ENCODE results near the gene PPP2R5B. TPM values are rescaled to one million over a fixed set of nuclear protein-coding genes. Genes with fewer than 3 reads are reported as not detected.
A peak's percentile ranks its signal among the peaks of the same experiment; 100 is the strongest.
"Not testable (repeated sequence)": the region's sequence is repeated elsewhere in the genome, so short reads cannot be mapped to it uniquely, and the experiment has no call there.

Gene PPP2R5B
- total RNA-seq, 1 donor = 5.9 TPM

DNA sequence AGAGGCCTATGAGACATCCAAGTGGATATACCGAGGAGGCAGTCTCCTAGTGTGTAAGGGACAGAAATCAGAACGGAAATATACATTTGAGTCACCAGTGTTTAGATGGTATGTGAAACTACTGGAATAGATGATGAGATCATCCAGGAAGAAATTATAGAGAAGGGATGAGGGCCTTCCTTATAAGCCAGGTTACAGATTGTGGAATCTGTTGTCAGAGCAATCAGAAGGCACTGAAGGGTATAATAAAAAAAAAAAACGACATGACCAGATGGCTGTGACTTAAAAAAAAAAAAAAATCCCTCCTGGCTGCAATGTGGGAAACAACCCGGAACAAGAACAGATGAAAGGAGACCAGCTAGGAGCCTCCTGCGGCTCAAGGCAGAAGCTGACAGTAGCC lies 44.7 kb downstream of the PPP2R5B start:
- no peak for DNase-seq (ENCODE audit: low read depth in 2 of 3, low spot score in 2 of 3)

DNA sequence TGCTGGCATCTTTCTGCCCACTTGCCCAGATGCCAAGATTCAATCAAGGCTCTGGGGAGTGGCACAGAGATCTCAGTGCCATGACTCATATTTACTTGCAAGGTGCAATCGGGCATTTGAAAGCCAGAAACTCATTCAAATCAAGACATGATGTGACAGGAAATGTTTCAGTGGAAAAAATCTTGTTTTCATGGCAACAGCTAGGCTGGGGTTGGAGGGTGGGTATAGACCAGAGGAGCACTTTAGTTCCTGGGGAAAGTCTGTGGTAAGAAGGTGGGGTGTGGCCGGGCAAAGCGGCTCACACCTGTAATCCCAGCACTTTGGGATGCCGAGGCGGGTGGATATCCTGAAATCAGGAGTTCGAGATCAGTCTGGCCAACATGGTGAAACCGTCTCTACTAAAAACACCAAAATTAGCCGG lies 46.3 kb downstream of the PPP2R5B start:
- peak in 1 of 3 donors; percentile 24 for DNase-seq (ENCODE audit: low read depth in 2 of 3, low spot score in 2 of 3)

- DNase-seq (ENCODE audit: low read depth in 2 of 3, low spot score in 2 of 3) = peak; percentile 84 to 90 (median 86)
Observed at GRCh38 chr11:64971421-64972233, 47.1 kb downstream of the PPP2R5B start, which contains the start of gene MAJIN. MAJIN (minus strand) TSS chr11:64972108; CDS start chr11:64959405, 12,703 bp downstream.

- no peak for DNase-seq (ENCODE audit: low read depth in 2 of 3, low spot score in 2 of 3)
Observed at GRCh38 chr11:64974124-64974523, 49.6 kb downstream of the PPP2R5B start.

GRCh38 chr11:64976651-64977050 lies 52.2 kb downstream of the PPP2R5B start:
- no peak for DNase-seq (ENCODE audit: low read depth in 2 of 3, low spot score in 2 of 3)

DNA sequence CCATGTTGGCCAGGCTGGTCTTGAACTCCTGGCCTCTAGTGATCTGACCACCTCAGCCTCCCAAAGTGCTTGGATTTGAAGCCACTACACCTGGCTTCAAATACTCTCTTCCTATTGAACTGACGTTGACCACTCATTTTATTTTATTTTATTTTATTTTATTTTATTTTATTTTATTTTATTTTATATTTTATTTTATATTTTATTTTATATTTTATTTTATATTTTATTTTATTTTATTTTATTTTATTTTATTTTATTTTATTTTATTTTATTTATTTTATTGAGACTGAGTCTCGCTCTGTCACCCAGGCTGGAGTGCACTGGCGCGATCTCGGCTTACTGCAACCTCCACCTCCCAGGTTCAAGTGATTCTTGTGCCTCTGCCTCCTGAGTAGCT lies 58.9 kb downstream of the PPP2R5B start:
- DNase-seq (ENCODE audit: low read depth in 2 of 3, low spot score in 2 of 3) = not testable (repeated sequence)

Small RNAs within 50 kb of the gene (small RNA-seq; reads per million reads assigned to genes)
- gene MIR6749 = not detected
- gene MIR6750 = not detected

Other genes starting within 250 kb of the PPP2R5B start
- 1.6 TPM for gene NRXN2, start 201.5 kb upstream of the PPP2R5B start, total RNA-seq
- 204 TPM for gene RASGRP2, start 180.5 kb upstream of the PPP2R5B start, total RNA-seq
- gene PYGM, start 164.7 kb upstream of the PPP2R5B start, total RNA-seq = 4.6 TPM
- gene SF1, start 146.1 kb upstream of the PPP2R5B start, total RNA-seq = 367 TPM
- 70.8 TPM for gene MAP4K2, start 121.5 kb upstream of the PPP2R5B start, total RNA-seq
- 66.5 TPM for gene MEN1, start 114.1 kb upstream of the PPP2R5B start, total RNA-seq
- 7.5 TPM for gene CDC42BPG, start 80.0 kb upstream of the PPP2R5B start, total RNA-seq
- 105 TPM for gene EHD1, start 46.1 kb upstream of the PPP2R5B start, total RNA-seq
- gene ATG2A, start 7.5 kb upstream of the PPP2R5B start, total RNA-seq = 29.9 TPM
- not detected for gene GPHA2, start 11.2 kb downstream of the PPP2R5B start, total RNA-seq
- not detected for gene MAJIN, start 47.4 kb downstream of the PPP2R5B start, total RNA-seq
- 0.81 TPM for gene BATF2, start 72.3 kb downstream of the PPP2R5B start, total RNA-seq
- gene ARL2, start 89.5 kb downstream of the PPP2R5B start, total RNA-seq = 171 TPM
- gene SNX15, start 102.8 kb downstream of the PPP2R5B start, total RNA-seq = 25.9 TPM
- 12.4 TPM for gene SAC3D1, start 116.5 kb downstream of the PPP2R5B start, total RNA-seq
- gene NAALADL1, start 133.9 kb downstream of the PPP2R5B start, total RNA-seq = 94.5 TPM
- gene CDCA5, start 159.4 kb downstream of the PPP2R5B start, total RNA-seq = 5.1 TPM
- 60.6 TPM for gene ZFPL1, start 159.5 kb downstream of the PPP2R5B start, total RNA-seq
- gene VPS51, start 171.5 kb downstream of the PPP2R5B start, total RNA-seq = 657 TPM
- gene TM7SF2, start 187.2 kb downstream of the PPP2R5B start, total RNA-seq = 46.6 TPM
- 11.0 TPM for gene ZNHIT2, start 193.0 kb downstream of the PPP2R5B start, total RNA-seq
- 655 TPM for gene FAU, start 197.4 kb downstream of the PPP2R5B start, total RNA-seq
- 53.9 TPM for gene MRPL49, start 197.6 kb downstream of the PPP2R5B start, total RNA-seq
- gene SYVN1, start 209.8 kb downstream of the PPP2R5B start, total RNA-seq = 44.7 TPM
- gene SPDYC, start 245.5 kb downstream of the PPP2R5B start, total RNA-seq = not detected